Keratinocyte (primary cell): Measurements from ENCODE around the gene FAM83G. TPM values are rescaled to one million over a fixed set of nuclear protein-coding genes. Genes with fewer than 3 reads are reported as not detected.

ENCODE experiments used
- DNase-seq: peaks from one replicate; pipeline ENCODE4 v3.0.0-alpha.2; 2011; ENCODE audit warnings: low read depth, missing footprints, low spot score
- FAIRE-seq: peaks from 2 replicates; lab custom pipeline; 2011; peaks lifted over from hg19 to GRCh38; lab: Jason Lieb, UNC
- H2AFZ ChIP-seq: 2 replicates; pipeline ENCODE4 v1.6.0; 2012; ENCODE audit warnings: low read length, control low read depth, inconsistent platforms; ENCODE audit not compliant: control insufficient read depth
- H3K27ac ChIP-seq: 2 replicates; pipeline ENCODE4 v1.5.1; 2011; ENCODE audit warnings: low read length; ENCODE audit not compliant: control insufficient read depth, insufficient read depth
- H3K27me3 ChIP-seq: 3 replicates; pipeline ENCODE4 v1.6.0; 2011; ENCODE audit warnings: low read length; ENCODE audit not compliant: control insufficient read depth, insufficient read depth; ENCODE audit errors: extremely low read depth
- H3K36me3 ChIP-seq, 2 experiments: 2 replicates in 1 of 2; 3 replicates in 1 of 2; pipeline ENCODE4 v1.5.1; 2011; ENCODE audit warnings: low read length in 2 of 2, mild to moderate bottlenecking in 1 of 2; ENCODE audit not compliant: control insufficient read depth in 2 of 2, insufficient read depth in 2 of 2; ENCODE audit errors: extremely low read depth in 1 of 2
- H3K4me1 ChIP-seq: 3 replicates; pipeline ENCODE4 v1.5.1; 2011; ENCODE audit warnings: low read length; ENCODE audit not compliant: control insufficient read depth, insufficient read depth; ENCODE audit errors: extremely low read depth
- H3K4me2 ChIP-seq: 3 replicates; pipeline ENCODE4 v1.6.0; 2011; ENCODE audit warnings: low read depth, low read length; ENCODE audit not compliant: control insufficient read depth, insufficient read depth; ENCODE audit errors: extremely low read depth
- H3K4me3 ChIP-seq, 3 experiments: fragments of 200-600 bp in 1 of 3; sonication (generic) in 1 of 3; 2 replicates in 2 of 3; 3 replicates in 1 of 3; pipeline ENCODE4 v1.5.1; 2011 to 2016; ENCODE audit warnings: low read length in 3 of 3, mild to moderate bottlenecking in 3 of 3, control low read depth in 2 of 3, inconsistent platforms in 1 of 3, low read depth in 1 of 3, mixed read lengths in 1 of 3, mixed run types in 1 of 3, moderate library complexity in 1 of 3; ENCODE audit not compliant: control insufficient read depth in 2 of 3, insufficient read depth in 2 of 3; ENCODE audit errors: extremely low read depth in 1 of 3
- H3K79me2 ChIP-seq: 2 replicates; pipeline ENCODE4 v1.6.0; 2012; ENCODE audit warnings: low read length; ENCODE audit not compliant: control insufficient read depth, insufficient read depth
- H3K9ac ChIP-seq: 3 replicates; pipeline ENCODE4 v1.6.0; 2011; ENCODE audit warnings: low read length; ENCODE audit not compliant: control insufficient read depth, insufficient read depth; ENCODE audit errors: extremely low read depth
- H3K9me1 ChIP-seq: 3 replicates; pipeline ENCODE4 v1.6.0; 2011; ENCODE audit warnings: low read length; ENCODE audit not compliant: control insufficient read depth, insufficient read depth; ENCODE audit errors: extremely low read depth
- H3K9me3 ChIP-seq: 2 replicates; pipeline ENCODE4 v1.5.1; 2012; ENCODE audit warnings: low read depth, low read length; ENCODE audit not compliant: control insufficient read depth
- H4K20me1 ChIP-seq: 3 replicates; pipeline ENCODE4 v1.6.0; 2011; ENCODE audit warnings: low read length; ENCODE audit not compliant: control insufficient read depth, insufficient read depth; ENCODE audit errors: extremely low read depth
- CTCF ChIP-seq, 3 experiments: IDR thresholded peaks in 1 of 3; conservative IDR thresholded peaks in 1 of 3; optimal IDR thresholded peaks in 1 of 3; 2 replicates in 2 of 3; 3 replicates in 1 of 3; pipeline versions ENCODE3 to v1.5.1; 2011; ENCODE audit warnings: low read length in 3 of 3, mild to moderate bottlenecking in 3 of 3, moderate library complexity in 2 of 3, control low read depth in 1 of 3, inconsistent platforms in 1 of 3; ENCODE audit not compliant: insufficient read depth in 2 of 3; ENCODE audit errors: extremely low read depth in 1 of 3
- EZH2 ChIP-seq: IDR thresholded peaks from one replicate; pipeline ENCODE4 v1.6.1; 2012; ENCODE audit warnings: inconsistent platforms, mild to moderate bottlenecking, low read length, moderate library complexity
- dilution Hi-C: fragments of 300-500 bp; cut with MboI; formaldehyde crosslinking; loops from one replicate; pipeline ENCODE4 v1.7.0; 2020; ENCODE audit warnings: low sequenced_read_pairs; ENCODE audit not compliant: extremely low pct_ligation_motif_present
- polyA plus RNA-seq, 5 experiments: library from polyadenylated mRNA; depleted of rRNA in 3 of 5; stranded (reverse) in 3 of 5; stranded (forward) in 1 of 5; unstranded in 1 of 5; fragments of >200 nt; gene quantifications; 1 replicate in 1 of 5; 2 replicates in 3 of 5; 3 replicates in 1 of 5; pipeline versions ENCODE4 v1.2.1 to v1.2.3, GENCODE V29; 2011 to 2012; ENCODE audit warnings: missing spikeins in 2 of 5, low read depth in 1 of 5, low replicate concordance in 1 of 5

FAM83G gene
- polyA plus RNA-seq, 1 donor (not counting 4 experiments of a cell fraction or from before 2014, with no cell fraction given) = 23.2 TPM

GRCh38 chr17:19002805-19003542 is 1.6 kb downstream of the FAM83G start:
- FAIRE-seq (peak; percentile 94), DNase-seq (no peak)
- Histone ChIP-seq H3K27me3 (no peaks in the 10 kb centered on the region), H3K9me1 (peaks cover 4% of the 10 kb centered on the region), H2AFZ (no peak overlapping the region), H3K27ac (peak overlapping the region; percentile 96), H3K4me1 (peaks cover 53% of the 10 kb centered on the region), H4K20me1 (peaks cover 7% of the 10 kb centered on the region), H3K9ac (peak overlapping the region; percentile 87), H3K4me3 (peak overlapping the region; percentile 71 to 84 (median 78)), H3K36me3 (peaks cover 7 to 34% of the 10 kb centered on the region in 2 experiments), H3K79me2 (peaks cover 50% of the 10 kb centered on the region), H3K9me3 (no peaks in the 10 kb centered on the region), H3K4me2 (peak overlapping the region; percentile 96)
- dilution Hi-C loops = no loop called here
- no peak for TF ChIP-seq EZH2
- TF ChIP-seq CTCF (optimal IDR thresholded peaks at IDR 0.05 in 1 of 3, IDR thresholded peaks at IDR 0.05 in 1 of 3, conservative IDR thresholded peaks at IDR 0.05 in 1 of 3; ENCODE audit: extremely low read depth in 1 of 3, insufficient read depth in 2 of 3, low read length in 3 of 3) = no peak

- peak overlapping the region; percentile 87 for H3K9ac ChIP-seq
- peak overlapping the region; percentile 96 for H3K27ac ChIP-seq
- dilution Hi-C loops = no loop called here
Observed at GRCh38 chr17:19001907-19002590, 2.5 kb downstream of the FAM83G start.

More at GRCh38 chr17:19001907-19002590, 2.5 kb downstream of the FAM83G start:
- Histone ChIP-seq H3K36me3 (peaks cover 10 to 42% of the 10 kb centered on the region in 2 experiments), H3K79me2 (peaks cover 60% of the 10 kb centered on the region), H3K27me3 (no peaks in the 10 kb centered on the region), H3K4me3 (peak overlapping the region; percentile 71 to 84 (median 78)), H2AFZ (no peak overlapping the region), H3K9me1 (peaks cover 4% of the 10 kb centered on the region), H3K4me2 (peak overlapping the region; percentile 96), H4K20me1 (peaks cover 12% of the 10 kb centered on the region), H3K9me3 (no peaks in the 10 kb centered on the region), H3K4me1 (peaks cover 58% of the 10 kb centered on the region)
- FAIRE-seq (peak; percentile 43), DNase-seq (no peak)
- no peak for TF ChIP-seq CTCF (optimal IDR thresholded peaks at IDR 0.05 in 1 of 3, IDR thresholded peaks at IDR 0.05 in 1 of 3, conservative IDR thresholded peaks at IDR 0.05 in 1 of 3; ENCODE audit: extremely low read depth in 1 of 3, insufficient read depth in 2 of 3, low read length in 3 of 3)
